Measurements from ENCODE around the gene SV2C.

GRCh38 chr5:76050134-76050533 lies 33.0 kb upstream of the SV2C start:
- no peak for TF ChIP-seq CTCF (IDR thresholded peaks at IDR 0.05)
- no peak for TF ChIP-seq EZH2 (IDR thresholded peaks at IDR 0.05)
